ENCODE results near the gene UPF2.

DNA sequence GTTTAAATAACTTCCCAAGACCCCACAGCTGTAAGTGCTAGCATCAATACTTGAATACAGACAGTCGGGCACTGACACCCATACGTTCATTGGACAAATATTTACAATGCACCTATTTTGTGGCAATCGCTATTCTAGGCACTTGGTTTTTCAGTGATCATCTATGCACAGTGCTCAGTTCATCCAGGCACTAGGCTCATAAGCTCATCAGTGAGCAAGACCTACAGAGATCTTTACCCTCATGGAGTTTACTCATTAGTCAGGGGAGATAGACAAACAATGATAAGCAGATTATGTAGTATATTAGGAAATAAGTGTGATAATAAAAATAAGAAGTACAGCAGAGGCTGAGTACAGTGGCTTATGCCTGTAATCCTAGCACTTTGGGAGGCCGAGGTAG, 18.5 kb upstream of the UPF2 start:
- TF ChIP-seq POLR2A (IDR thresholded peaks at IDR 0.05) = no peak
- TF ChIP-seq, protein P1, sequence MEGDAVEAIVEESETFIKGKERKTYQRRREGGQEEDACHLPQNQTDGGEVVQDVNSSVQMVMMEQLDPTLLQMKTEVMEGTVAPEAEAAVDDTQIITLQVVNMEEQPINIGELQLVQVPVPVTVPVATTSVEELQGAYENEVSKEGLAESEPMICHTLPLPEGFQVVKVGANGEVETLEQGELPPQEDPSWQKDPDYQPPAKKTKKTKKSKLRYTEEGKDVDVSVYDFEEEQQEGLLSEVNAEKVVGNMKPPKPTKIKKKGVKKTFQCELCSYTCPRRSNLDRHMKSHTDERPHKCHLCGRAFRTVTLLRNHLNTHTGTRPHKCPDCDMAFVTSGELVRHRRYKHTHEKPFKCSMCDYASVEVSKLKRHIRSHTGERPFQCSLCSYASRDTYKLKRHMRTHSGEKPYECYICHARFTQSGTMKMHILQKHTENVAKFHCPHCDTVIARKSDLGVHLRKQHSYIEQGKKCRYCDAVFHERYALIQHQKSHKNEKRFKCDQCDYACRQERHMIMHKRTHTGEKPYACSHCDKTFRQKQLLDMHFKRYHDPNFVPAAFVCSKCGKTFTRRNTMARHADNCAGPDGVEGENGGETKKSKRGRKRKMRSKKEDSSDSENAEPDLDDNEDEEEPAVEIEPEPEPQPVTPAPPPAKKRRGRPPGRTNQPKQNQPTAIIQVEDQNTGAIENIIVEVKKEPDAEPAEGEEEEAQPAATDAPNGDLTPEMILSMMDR (IDR thresholded peaks at IDR 0.05) = no peak
